GM12878 (cell line): ENCODE measurements around the gene CLPSL1. TPM values are rescaled to one million over a fixed set of nuclear protein-coding genes. Genes with fewer than 3 reads are reported as not detected.

Experiments used
- ATAC-seq: fragments of 200-7000 bp; cut with Tn5 transposase; 3 replicates; pipeline ENCODE4 v1.9.1; 2020; ENCODE audit warnings: mild to moderate bottlenecking, moderate library complexity
- BruUV-seq: library from RNA; stranded (reverse); fragments of 400-500 nt; replicated peaks from 2 replicates; lab custom pipeline; 2021; lab: Mats Ljungman, UMichigan
- CTCF ChIA-PET: fragments of 300-600 bp; sonication (Branson Sonifier 250); formaldehyde crosslinking; extraction: SDS; loops from one replicate; lab custom pipeline; 2021; ENCODE audit warnings: inconsistent platforms; lab: Yijun Ruan, JAX
- POLR2A ChIA-PET: fragments of 350-600 bp; formaldehyde crosslinking; extraction: SDS; loops from one replicate; lab custom pipeline; 2021; ENCODE audit warnings: inconsistent platforms; lab: Charles Lee
- RAD21 ChIA-PET: fragments of 300-600 bp; sonication (Branson Sonifier 250); formaldehyde crosslinking; loops from one replicate; lab custom pipeline; 2023; ENCODE audit warnings: antibody characterized with exemption; ENCODE audit not compliant: unreplicated experiment; lab: Charles Lee
- SMC1A ChIA-PET: fragments of 300-600 bp; sonication (Branson Sonifier 250); formaldehyde crosslinking; loops from one replicate; lab custom pipeline; 2023; ENCODE audit not compliant: unreplicated experiment, uncharacterized antibody; lab: Charles Lee
- DNase-seq: peaks from one replicate; pipeline ENCODE4 v3.0.0-alpha.2; 2011; ENCODE audit warnings: low read depth, low spot score
- FAIRE-seq: peaks from 3 replicates; lab custom pipeline; 2011; peaks lifted over from hg19 to GRCh38; lab: Jason Lieb, UNC
- H2AFZ ChIP-seq: 2 replicates; pipeline ENCODE4 v1.6.0; 2011; ENCODE audit warnings: low read depth, low read length, control low read depth; ENCODE audit not compliant: control insufficient read depth
- H3K27ac ChIP-seq: 2 replicates; pipeline ENCODE4 v1.5.1; 2011; ENCODE audit warnings: control low read depth; ENCODE audit not compliant: control insufficient read depth, insufficient read depth
- H3K27me3 ChIP-seq, 2 experiments: replicated peaks in 1 of 2; 2 replicates each; pipeline versions ENCODE4 v1.6.0 to v1.6.1; 2011; ENCODE audit warnings: low read length in 1 of 2; ENCODE audit not compliant: control insufficient read depth in 2 of 2, insufficient read depth in 2 of 2
- H3K36me3 ChIP-seq, 2 experiments: 2 replicates each; pipeline ENCODE4 v1.5.1; 2011; ENCODE audit warnings: low read length in 1 of 2; ENCODE audit not compliant: control insufficient read depth in 2 of 2, insufficient read depth in 2 of 2
- H3K4me1 ChIP-seq: 2 replicates; pipeline ENCODE4 v1.6.1; 2011; ENCODE audit warnings: mild to moderate bottlenecking, low read length, moderate library complexity, mixed read lengths; ENCODE audit not compliant: control insufficient read depth, insufficient read depth
- H3K4me2 ChIP-seq: 2 replicates; pipeline ENCODE4 v1.6.0; 2011; ENCODE audit warnings: control low read depth; ENCODE audit not compliant: control insufficient read depth, insufficient read depth
- H3K4me3 ChIP-seq: fragments of 200-600 bp; sonication (generic); 2 replicates; pipeline ENCODE4 v1.5.1; 2016
- H3K79me2 ChIP-seq: 2 replicates; pipeline ENCODE4 v1.6.0; 2011; ENCODE audit warnings: low read length; ENCODE audit not compliant: control insufficient read depth, insufficient read depth
- H3K9ac ChIP-seq: 2 replicates; pipeline ENCODE4 v1.8.0; 2011; ENCODE audit warnings: low read length, control low read depth, mixed read lengths; ENCODE audit not compliant: control insufficient read depth, insufficient read depth
- H3K9me3 ChIP-seq: replicated peaks from 3 replicates; pipeline ENCODE4 v1.5.1; 2011; ENCODE audit warnings: mild to moderate bottlenecking, low read length; ENCODE audit not compliant: control insufficient read depth, insufficient read depth
- H4K20me1 ChIP-seq: 2 replicates; pipeline ENCODE4 v1.6.0; 2011; ENCODE audit not compliant: control insufficient read depth, insufficient read depth
- JUND ChIP-seq: IDR thresholded peaks from 2 replicates; pipeline ENCODE4 v1.6.1; 2012; ENCODE audit warnings: low read depth, mild to moderate bottlenecking, low read length, improper control_type of control experiment, moderate library complexity
- NR2F1 ChIP-seq: fragments of 450-650 bp; conservative IDR thresholded peaks from 2 replicates; pipeline ENCODE4 v1.6.1; 2017; ENCODE audit warnings: mild to moderate bottlenecking
- RFX5 ChIP-seq: IDR thresholded peaks from 2 replicates; pipeline ENCODE4 v1.6.1; 2011; ENCODE audit warnings: low read depth, low read length, improper control_type of control experiment
- SREBF2 ChIP-seq: IDR thresholded peaks from 2 replicates; pipeline ENCODE4 v1.6.1; 2012; ENCODE audit warnings: mild to moderate bottlenecking, low read length
- SUZ12 ChIP-seq: fragments of 200-600 bp; sonication (generic); IDR thresholded peaks from one replicate; pipeline ENCODE4 v1.6.1; 2018; ENCODE audit warnings: antibody characterized with exemption, mild to moderate bottlenecking; ENCODE audit not compliant: unreplicated experiment
- TBL1XR1 ChIP-seq: IDR thresholded peaks from 2 replicates; pipeline ENCODE4 v1.6.1; 2012; ENCODE audit warnings: low read depth, low read length, improper control_type of control experiment
- TCF12 ChIP-seq: IDR thresholded peaks from 2 replicates; pipeline ENCODE4 v1.6.1; 2011; ENCODE audit warnings: low read depth, mild to moderate bottlenecking, low read length
- TCF3 ChIP-seq: IDR thresholded peaks from 2 replicates; pipeline ENCODE4 v1.6.1; 2012; ENCODE audit warnings: low read depth, mild to moderate bottlenecking, low read length, borderline replicate concordance; ENCODE audit not compliant: insufficient read depth
- ZNF622 ChIP-seq: fragments of 450-650 bp; IDR thresholded peaks from 2 replicates; pipeline ENCODE4 v1.6.1; 2017; ENCODE audit warnings: mild to moderate bottlenecking, inconsistent platforms
- WGBS: methylation state at CpG from one replicate; pipeline ENCODE4 v1.1.6; 2016; ENCODE audit warnings: low lambda C conversion rate; ENCODE audit not compliant: insufficient replicate concordance, insufficient coverage; ENCODE audit errors: missing lambda C conversion rate; 5-methylcytosine and 5-hydroxymethylcytosine counted together
- in situ Hi-C: fragments of 300-500 bp; cut with MboI; formaldehyde crosslinking; loops from 9 replicates; pipeline ENCODE4 v1.14.3; 2018; ENCODE audit warnings: mixed read lengths
- intact Hi-C: fragments of 100-400 bp; cut with micrococcal nuclease; formaldehyde crosslinking; loops from one replicate; pipeline ENCODE4 v1.14.2; 2022; ENCODE audit not compliant: unreplicated experiment
- polyA plus RNA-seq, 11 experiments: library from polyadenylated mRNA; depleted of rRNA in 4 of 11; unstranded in 6 of 11; stranded (reverse) in 5 of 11; fragments of >200 nt; fragmentation: Nextera tagmentation in 4 of 11; fragmentation: Illumina TruSeq in 1 of 11; extraction: Ambion mirVana in 4 of 11; extraction: Trizol in 1 of 11; gene quantifications; 1 replicate in 1 of 11; 2 replicates in 10 of 11; pipeline versions ENCODE4 v1.2.1 to v1.2.3, GENCODE V29; 2011 to 2016; ENCODE audit warnings: inconsistent platforms in 2 of 11, missing spikeins in 2 of 11, low read depth in 1 of 11
- total RNA-seq, 4 experiments: library from RNA; depleted of rRNA in 3 of 4; stranded (reverse); fragments of >200 nt in 3 of 4; fragmentation: Illumina TruSeq in 1 of 4; extraction: Trizol in 1 of 4; gene quantifications; 2 replicates each; pipeline versions ENCODE4 v1.2.1 to v1.2.3, GENCODE V29; 2013 to 2021
- TF ChIP-seq, protein P1 (sequence below): fragments of 450-650 bp; formaldehyde crosslinking; IDR thresholded peaks from 2 replicates; pipeline ENCODE4 v1.5.0; 2022; ENCODE audit warnings: mild to moderate bottlenecking, missing genetic modification characterization
- TF ChIP-seq, protein P2 (sequence below): IDR thresholded peaks from 2 replicates; pipeline ENCODE4 v1.6.1; 2011; ENCODE audit warnings: low read depth, mild to moderate bottlenecking, low read length, moderate library complexity, borderline replicate concordance; ENCODE audit errors: extremely low read depth

The CLPSL1 gene
- total and polyA plus RNA-seq, 10 of the 15 experiments (the other 5 are each of a cell fraction or from before 2014, with no cell fraction given), result not detected

DNA sequence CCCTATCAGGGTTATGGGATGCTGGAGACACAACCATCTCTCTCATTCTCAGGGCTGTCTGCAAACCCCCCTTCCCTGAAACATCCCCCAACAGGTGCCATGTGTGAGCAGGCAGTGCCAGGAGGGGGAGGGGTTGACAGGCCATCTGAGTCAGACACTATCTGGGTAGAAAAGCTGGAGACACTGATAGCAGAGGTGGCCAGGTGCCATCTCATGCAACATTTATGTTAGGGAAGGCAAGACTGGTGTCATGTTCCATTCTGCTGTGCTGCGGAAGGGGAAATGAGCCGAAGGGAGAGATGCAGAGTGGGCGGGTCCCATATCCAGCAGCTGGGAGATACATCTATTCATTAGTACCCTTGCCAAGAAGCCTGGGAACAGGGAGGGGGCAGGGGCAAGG lies 27.9 kb downstream of the CLPSL1 start (continued):
- no peak for TF ChIP-seq TCF12
- no peak for TF ChIP-seq TCF3
- no peak for TF ChIP-seq ZNF622
- TF ChIP-seq, protein P1, sequence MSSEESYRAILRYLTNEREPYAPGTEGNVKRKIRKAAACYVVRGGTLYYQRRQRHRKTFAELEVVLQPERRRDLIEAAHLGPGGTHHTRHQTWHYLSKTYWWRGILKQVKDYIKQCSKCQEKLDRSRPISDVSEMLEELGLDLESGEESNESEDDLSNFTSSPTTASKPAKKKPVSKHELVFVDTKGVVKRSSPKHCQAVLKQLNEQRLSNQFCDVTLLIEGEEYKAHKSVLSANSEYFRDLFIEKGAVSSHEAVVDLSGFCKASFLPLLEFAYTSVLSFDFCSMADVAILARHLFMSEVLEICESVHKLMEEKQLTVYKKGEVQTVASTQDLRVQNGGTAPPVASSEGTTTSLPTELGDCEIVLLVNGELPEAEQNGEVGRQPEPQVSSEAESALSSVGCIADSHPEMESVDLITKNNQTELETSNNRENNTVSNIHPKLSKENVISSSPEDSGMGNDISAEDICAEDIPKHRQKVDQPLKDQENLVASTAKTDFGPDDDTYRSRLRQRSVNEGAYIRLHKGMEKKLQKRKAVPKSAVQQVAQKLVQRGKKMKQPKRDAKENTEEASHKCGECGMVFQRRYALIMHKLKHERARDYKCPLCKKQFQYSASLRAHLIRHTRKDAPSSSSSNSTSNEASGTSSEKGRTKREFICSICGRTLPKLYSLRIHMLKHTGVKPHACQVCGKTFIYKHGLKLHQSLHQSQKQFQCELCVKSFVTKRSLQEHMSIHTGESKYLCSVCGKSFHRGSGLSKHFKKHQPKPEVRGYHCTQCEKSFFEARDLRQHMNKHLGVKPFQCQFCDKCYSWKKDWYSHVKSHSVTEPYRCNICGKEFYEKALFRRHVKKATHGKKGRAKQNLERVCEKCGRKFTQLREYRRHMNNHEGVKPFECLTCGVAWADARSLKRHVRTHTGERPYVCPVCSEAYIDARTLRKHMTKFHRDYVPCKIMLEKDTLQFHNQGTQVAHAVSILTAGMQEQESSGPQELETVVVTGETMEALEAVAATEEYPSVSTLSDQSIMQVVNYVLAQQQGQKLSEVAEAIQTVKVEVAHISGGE (CRISPR knock-in tag), result no peak
- no peak for TF ChIP-seq RFX5
- no peak for TF ChIP-seq TBL1XR1
- TF ChIP-seq JUND, result no peak
- no peak for TF ChIP-seq NR2F1

DNA sequence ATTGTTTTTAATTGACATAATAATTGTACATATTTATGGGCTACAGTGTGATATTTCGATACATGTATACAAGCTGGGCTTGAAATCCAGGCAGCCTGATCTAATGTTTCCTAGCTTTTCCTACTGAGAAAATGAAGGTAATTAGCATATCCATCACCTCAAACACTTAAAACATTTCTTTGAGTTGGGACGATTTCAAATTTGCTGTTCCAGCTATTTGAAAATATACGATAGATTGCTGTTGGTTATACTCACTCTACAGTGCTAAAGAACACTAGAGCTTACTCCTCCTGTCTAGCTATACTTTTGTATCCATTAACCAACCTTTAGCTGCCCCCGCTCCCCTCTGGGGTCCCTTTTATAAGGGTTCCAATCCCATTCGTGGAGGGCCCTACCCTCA lies 29.0 kb downstream of the CLPSL1 start:
- Histone ChIP-seq H3K4me2 (no peak overlapping the region), H2AFZ (no peak overlapping the region), H3K27me3 (no peaks in the 10 kb centered on the region), H3K79me2 (no peaks in the 10 kb centered on the region), H3K4me3 (no peak overlapping the region), H3K9ac (no peak overlapping the region), H3K27ac (no peak overlapping the region), H3K9me3 (no peaks in the 10 kb centered on the region), H3K36me3 (no peaks in the 10 kb centered on the region), H4K20me1 (no peaks in the 10 kb centered on the region), H3K4me1 (no peaks in the 10 kb centered on the region)
- FAIRE-seq, result no peak
- DNase-seq, result no peak
- BruUV-seq, result no TSS peak
- no peak for ATAC-seq
- no peak for TF ChIP-seq SREBF2
- TF ChIP-seq, protein P2, sequence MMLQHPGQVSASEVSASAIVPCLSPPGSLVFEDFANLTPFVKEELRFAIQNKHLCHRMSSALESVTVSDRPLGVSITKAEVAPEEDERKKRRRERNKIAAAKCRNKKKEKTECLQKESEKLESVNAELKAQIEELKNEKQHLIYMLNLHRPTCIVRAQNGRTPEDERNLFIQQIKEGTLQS, result no peak
- TF ChIP-seq SUZ12, result no peak
- 56% methylated on average over 5 of the region's 5 CpGs for WGBS
- in situ Hi-C loops (no loop called here), intact Hi-C loops (no loop called here)
- SMC1A ChIA-PET, result no interaction called here
- RAD21 ChIA-PET, result no interaction called here
- POLR2A ChIA-PET, result no interaction called here
- CTCF ChIA-PET, result no interaction called here
